ENCODE measurements around the gene SRP68. TPM values are rescaled to one million over a fixed set of nuclear protein-coding genes. Genes with fewer than 3 reads are reported as not detected.

The SRP68 gene
- polyA plus RNA-seq, 1 of the 3 experiments (the other 2 are of a cell fraction): 76.8 TPM

DNA sequence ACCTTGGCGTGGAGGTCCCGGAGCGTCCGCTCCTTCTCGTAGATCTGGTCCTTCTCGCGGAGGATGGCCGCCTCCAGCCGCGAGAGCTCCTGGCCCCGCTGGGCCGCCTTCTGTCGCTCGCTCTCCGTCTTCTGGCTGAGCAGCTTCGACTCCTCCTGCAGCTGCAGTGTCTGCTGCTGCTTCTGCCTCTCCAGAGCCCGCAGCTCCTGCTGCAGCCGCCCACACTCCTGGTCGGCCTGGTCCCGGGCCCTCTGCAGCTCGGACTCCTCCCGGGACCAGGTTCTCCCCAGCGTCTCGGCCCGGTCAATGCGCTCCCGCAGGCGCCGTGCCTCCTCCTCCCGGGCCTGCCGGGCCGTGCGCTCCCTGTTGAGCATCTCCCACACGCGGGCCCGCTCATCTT lies 64.1 kb downstream of the SRP68 start:
- H3K79me2 ChIP-seq (ENCODE audit: insufficient read depth): no peaks in the 10 kb centered on the region
- 94% methylated on average over 36 of the region's 36 CpGs for WGBS (ENCODE audit: low lambda C conversion rate)
- H3K9me2 ChIP-seq: no peaks in the 10 kb centered on the region
- H3K27me3 ChIP-seq (ENCODE audit: insufficient read depth): no peaks in the 10 kb centered on the region
- CTCF ChIA-PET: interaction anchor here (0.9 to 14.6 kb wide), 12 partner anchors 7 to 390 kb away, joined by 3 to 231 read pairs (median 3); partner anchors contain the start of genes CDK3, MRPL38 and TRIM47
- DNase-seq: no peak
- no peak overlapping the region for H3K27ac ChIP-seq (ENCODE audit: low read depth in 2 of 2, low read length in 1 of 2)
- no peak overlapping the region for H3K4me3 ChIP-seq (ENCODE audit: low read depth in 2 of 2, low read length in 1 of 2)
- H3K4me2 ChIP-seq: no peak overlapping the region
- no peaks in the 10 kb centered on the region for H3K9me3 ChIP-seq
- TF ChIP-seq NFIC (IDR thresholded peaks at IDR 0.05; ENCODE audit: borderline replicate concordance) (no peak), NRF1 (IDR thresholded peaks at IDR 0.05; ENCODE audit: low read depth, low read length) (no peak), YY1 (IDR thresholded peaks at IDR 0.05; ENCODE audit: low read depth) (no peak), EZH2phosphoT487 (IDR thresholded peaks at IDR 0.05; ENCODE audit: borderline replicate concordance, low read depth) (no peak), SMC3 (IDR thresholded peaks at IDR 0.05; ENCODE audit: low read depth, low read length) (no peak), GATA2 (CRISPR knock-in tag; IDR thresholded peaks at IDR 0.05) (no peak), TCF12 (IDR thresholded peaks at IDR 0.05) (no peak), EP300 (IDR thresholded peaks at IDR 0.05; ENCODE audit: borderline replicate concordance in 1 of 2, low read depth in 1 of 2, low read length in 1 of 2) (no peak), SIN3A (IDR thresholded peaks at IDR 0.05; ENCODE audit: borderline replicate concordance, low read depth, low read length) (no peak), ELF1 (IDR thresholded peaks at IDR 0.05) (no peak), TEAD4 (IDR thresholded peaks at IDR 0.05; ENCODE audit: borderline replicate concordance, insufficient read depth) (no peak)
- TF ChIP-seq, protein P1, sequence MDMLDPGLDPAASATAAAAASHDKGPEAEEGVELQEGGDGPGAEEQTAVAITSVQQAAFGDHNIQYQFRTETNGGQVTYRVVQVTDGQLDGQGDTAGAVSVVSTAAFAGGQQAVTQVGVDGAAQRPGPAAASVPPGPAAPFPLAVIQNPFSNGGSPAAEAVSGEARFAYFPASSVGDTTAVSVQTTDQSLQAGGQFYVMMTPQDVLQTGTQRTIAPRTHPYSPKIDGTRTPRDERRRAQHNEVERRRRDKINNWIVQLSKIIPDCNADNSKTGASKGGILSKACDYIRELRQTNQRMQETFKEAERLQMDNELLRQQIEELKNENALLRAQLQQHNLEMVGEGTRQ (IDR thresholded peaks at IDR 0.05; ENCODE audit: borderline replicate concordance, low read depth, low read length): no peak
- TF ChIP-seq, protein P2, sequence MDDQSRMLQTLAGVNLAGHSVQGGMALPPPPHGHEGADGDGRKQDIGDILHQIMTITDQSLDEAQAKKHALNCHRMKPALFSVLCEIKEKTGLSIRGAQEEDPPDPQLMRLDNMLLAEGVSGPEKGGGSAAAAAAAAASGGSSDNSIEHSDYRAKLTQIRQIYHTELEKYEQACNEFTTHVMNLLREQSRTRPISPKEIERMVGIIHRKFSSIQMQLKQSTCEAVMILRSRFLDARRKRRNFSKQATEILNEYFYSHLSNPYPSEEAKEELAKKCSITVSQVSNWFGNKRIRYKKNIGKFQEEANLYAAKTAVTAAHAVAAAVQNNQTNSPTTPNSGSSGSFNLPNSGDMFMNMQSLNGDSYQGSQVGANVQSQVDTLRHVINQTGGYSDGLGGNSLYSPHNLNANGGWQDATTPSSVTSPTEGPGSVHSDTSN (IDR thresholded peaks at IDR 0.05): no peak
- TF ChIP-seq, protein P3, sequence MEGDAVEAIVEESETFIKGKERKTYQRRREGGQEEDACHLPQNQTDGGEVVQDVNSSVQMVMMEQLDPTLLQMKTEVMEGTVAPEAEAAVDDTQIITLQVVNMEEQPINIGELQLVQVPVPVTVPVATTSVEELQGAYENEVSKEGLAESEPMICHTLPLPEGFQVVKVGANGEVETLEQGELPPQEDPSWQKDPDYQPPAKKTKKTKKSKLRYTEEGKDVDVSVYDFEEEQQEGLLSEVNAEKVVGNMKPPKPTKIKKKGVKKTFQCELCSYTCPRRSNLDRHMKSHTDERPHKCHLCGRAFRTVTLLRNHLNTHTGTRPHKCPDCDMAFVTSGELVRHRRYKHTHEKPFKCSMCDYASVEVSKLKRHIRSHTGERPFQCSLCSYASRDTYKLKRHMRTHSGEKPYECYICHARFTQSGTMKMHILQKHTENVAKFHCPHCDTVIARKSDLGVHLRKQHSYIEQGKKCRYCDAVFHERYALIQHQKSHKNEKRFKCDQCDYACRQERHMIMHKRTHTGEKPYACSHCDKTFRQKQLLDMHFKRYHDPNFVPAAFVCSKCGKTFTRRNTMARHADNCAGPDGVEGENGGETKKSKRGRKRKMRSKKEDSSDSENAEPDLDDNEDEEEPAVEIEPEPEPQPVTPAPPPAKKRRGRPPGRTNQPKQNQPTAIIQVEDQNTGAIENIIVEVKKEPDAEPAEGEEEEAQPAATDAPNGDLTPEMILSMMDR (IDR thresholded peaks at IDR 0.05): no peak
- H2AFZ ChIP-seq (ENCODE audit: low read depth): no peak overlapping the region
- POLR2A ChIA-PET: no interaction called here
- H3K9ac ChIP-seq: no peak overlapping the region
- H3K36me3 ChIP-seq (replicated peaks in 1 of 2; ENCODE audit: control insufficient read depth in 1 of 2, insufficient read depth in 2 of 2, low read length in 1 of 2): no peaks in the 10 kb centered on the region
- peaks cover 0 to 10% of the 10 kb centered on the region in 2 experiments; a peak in 2 of 4 replicates for H3K4me1 ChIP-seq (ENCODE audit: control insufficient read depth in 1 of 2, insufficient read depth in 2 of 2, low read depth in 1 of 2, low read length in 1 of 2)
- peaks cover 17% of the 10 kb centered on the region for H3F3A ChIP-seq (replicated peaks; ENCODE audit: insufficient read depth)
- H4K20me1 ChIP-seq (ENCODE audit: insufficient read depth): no peaks in the 10 kb centered on the region

DNA sequence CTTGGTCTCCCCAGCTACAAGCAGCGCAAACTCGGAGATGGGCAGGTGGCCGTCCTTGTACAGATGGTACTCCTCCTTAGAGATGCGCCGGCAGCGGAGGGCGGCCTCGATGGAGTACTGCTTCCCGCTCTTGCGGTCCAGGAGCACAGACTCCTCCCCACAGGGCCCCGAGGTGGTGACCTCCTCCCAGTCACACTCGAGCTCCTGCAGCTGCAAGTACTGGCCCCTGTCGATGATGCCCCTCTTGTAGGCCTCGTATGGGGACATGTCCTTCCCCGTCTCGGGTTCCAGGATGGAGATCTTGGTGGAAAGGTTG lies 64.5 kb downstream of the SRP68 start:
- Histone ChIP-seq H3K4me1 (ENCODE audit: control insufficient read depth in 1 of 2, insufficient read depth in 2 of 2, low read depth in 1 of 2, low read length in 1 of 2) (peaks cover 0 to 10% of the 10 kb centered on the region in 2 experiments; a peak in 2 of 4 replicates), H3K4me2 (no peak overlapping the region), H3F3A (replicated peaks; ENCODE audit: insufficient read depth) (peaks cover 21% of the 10 kb centered on the region), H3K9me2 (no peaks in the 10 kb centered on the region), H3K27me3 (ENCODE audit: insufficient read depth) (no peaks in the 10 kb centered on the region), H3K27ac (ENCODE audit: low read depth in 2 of 2, low read length in 1 of 2) (no peak overlapping the region), H3K9ac (no peak overlapping the region), H4K20me1 (ENCODE audit: insufficient read depth) (no peaks in the 10 kb centered on the region), H3K9me3 (no peaks in the 10 kb centered on the region), H3K36me3 (replicated peaks in 1 of 2; ENCODE audit: control insufficient read depth in 1 of 2, insufficient read depth in 2 of 2, low read length in 1 of 2) (no peaks in the 10 kb centered on the region), H2AFZ (ENCODE audit: low read depth) (no peak overlapping the region), H3K79me2 (ENCODE audit: insufficient read depth) (no peaks in the 10 kb centered on the region), H3K4me3 (ENCODE audit: low read depth in 2 of 2, low read length in 1 of 2) (no peak overlapping the region)
- CTCF ChIA-PET: interaction anchor here (0.9 to 14.6 kb wide), 11 partner anchors 6 to 390 kb away, joined by 3 to 231 read pairs (median 3); partner anchors contain the start of genes CDK3, MRPL38 and TRIM47
- TF ChIP-seq RXRA (IDR thresholded peaks at IDR 0.05; ENCODE audit: borderline replicate concordance, low read depth) (no peak), GABPA (IDR thresholded peaks at IDR 0.05; ENCODE audit: low read depth) (no peak), SMC3 (IDR thresholded peaks at IDR 0.05; ENCODE audit: low read depth, low read length) (no peak), TCF12 (IDR thresholded peaks at IDR 0.05) (no peak), YY1 (IDR thresholded peaks at IDR 0.05; ENCODE audit: low read depth) (no peak), TAF1 (IDR thresholded peaks at IDR 0.05; ENCODE audit: borderline replicate concordance, low read depth, low read length) (no peak), NRF1 (IDR thresholded peaks at IDR 0.05; ENCODE audit: low read depth, low read length) (no peak), SIN3A (IDR thresholded peaks at IDR 0.05; ENCODE audit: borderline replicate concordance, low read depth, low read length) (no peak)
- TF ChIP-seq, protein P4, sequence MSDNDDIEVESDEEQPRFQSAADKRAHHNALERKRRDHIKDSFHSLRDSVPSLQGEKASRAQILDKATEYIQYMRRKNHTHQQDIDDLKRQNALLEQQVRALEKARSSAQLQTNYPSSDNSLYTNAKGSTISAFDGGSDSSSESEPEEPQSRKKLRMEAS (IDR thresholded peaks at IDR 0.05; ENCODE audit: low read depth): no peak
- TF ChIP-seq, protein P3 (IDR thresholded peaks at IDR 0.05): no peak
- POLR2A ChIA-PET: no interaction called here
- 82% methylated on average over 16 of the region's 16 CpGs for whole genome bisulfite sequencing (ENCODE audit: low lambda C conversion rate)
- DNase-seq: no peak
